ENCODE measurements around the gene ARSB. TPM values are rescaled to one million over a fixed set of nuclear protein-coding genes. Genes with fewer than 3 reads are reported as not detected.

Gene ARSB
- polyA plus RNA-seq, 4 donors = 0.54 to 17.9 (median 1.9) TPM

GRCh38 chr5:79007872-79008271, 22.8 kb upstream of the ARSB start:
- no peak overlapping the region for H3K27ac ChIP-seq (ENCODE audit: low read depth in 1 of 3, low read length in 2 of 3)
- no peaks in the 10 kb centered on the region for H3K4me1 ChIP-seq (ENCODE audit: control insufficient read depth in 3 of 3, insufficient read depth in 2 of 3, low read depth in 1 of 3, low read length in 2 of 3)
- no peak for DNase-seq
- 79 to 97% (median 96%) methylated on average over 3 of the region's 3 CpGs for WGBS, 3 donors
- H3K4me3 ChIP-seq (ENCODE audit: low read depth in 1 of 3, low read length in 3 of 3) = no peak overlapping the region
- H3K36me3 ChIP-seq (ENCODE audit: control insufficient read depth in 3 of 3, insufficient read depth in 2 of 3, low read depth in 1 of 3, low read length in 3 of 3) = no peaks in the 10 kb centered on the region
- FAIRE-seq = no peak
- H3K27me3 ChIP-seq (ENCODE audit: control insufficient read depth in 3 of 3, insufficient read depth in 3 of 3, low read length in 3 of 3) = no peaks in the 10 kb centered on the region
- H3K9me3 ChIP-seq (ENCODE audit: control insufficient read depth in 2 of 2, insufficient read depth in 1 of 2, low read depth in 1 of 2, low read length in 1 of 2) = peaks cover 0 to 4% of the 10 kb centered on the region in 2 donors

- Histone ChIP-seq H3K4me3 (ENCODE audit: low read depth in 1 of 3, low read length in 3 of 3) (no peak overlapping the region), H3K27ac (ENCODE audit: low read depth in 1 of 3, low read length in 2 of 3) (no peak overlapping the region), H3K9me3 (ENCODE audit: control insufficient read depth in 2 of 2, insufficient read depth in 1 of 2, low read depth in 1 of 2, low read length in 1 of 2) (no peaks in the 10 kb centered on the region), H3K36me3 (ENCODE audit: control insufficient read depth in 3 of 3, insufficient read depth in 2 of 3, low read depth in 1 of 3, low read length in 3 of 3) (no peaks in the 10 kb centered on the region), H3K4me1 (ENCODE audit: control insufficient read depth in 3 of 3, insufficient read depth in 2 of 3, low read depth in 1 of 3, low read length in 2 of 3) (no peaks in the 10 kb centered on the region), H3K27me3 (ENCODE audit: control insufficient read depth in 3 of 3, insufficient read depth in 3 of 3, low read length in 3 of 3) (no peaks in the 10 kb centered on the region)
- DNase-seq = no peak
- no peak for FAIRE-seq
- WGBS, 3 donors = 86 to 91% (median 89%) methylated on average over 6 of the region's 6 CpGs
Measured at GRCh38 chr5:79005936-79006631, 21.0 kb upstream of the ARSB start.

- DNase-seq (no peak), FAIRE-seq (no peak)
- Histone ChIP-seq H3K4me1 (ENCODE audit: control insufficient read depth in 3 of 3, insufficient read depth in 2 of 3, low read depth in 1 of 3, low read length in 2 of 3) (no peaks in the 10 kb centered on the region), H3K27me3 (ENCODE audit: control insufficient read depth in 3 of 3, insufficient read depth in 3 of 3, low read length in 3 of 3) (no peaks in the 10 kb centered on the region), H3K9me3 (ENCODE audit: control insufficient read depth in 2 of 2, insufficient read depth in 1 of 2, low read depth in 1 of 2, low read length in 1 of 2) (no peaks in the 10 kb centered on the region), H3K4me3 (ENCODE audit: low read depth in 1 of 3, low read length in 3 of 3) (no peak overlapping the region), H3K36me3 (ENCODE audit: control insufficient read depth in 3 of 3, insufficient read depth in 2 of 3, low read depth in 1 of 3, low read length in 3 of 3) (no peaks in the 10 kb centered on the region), H3K27ac (ENCODE audit: low read depth in 1 of 3, low read length in 2 of 3) (no peak overlapping the region)
- WGBS, 3 donors = 71 to 83% (median 75%) methylated on average over 4 of the region's 4 CpGs
Measured at GRCh38 chr5:79005151-79005550, 20.0 kb upstream of the ARSB start.

GRCh38 chr5:79002374-79002773, 17.3 kb upstream of the ARSB start:
- no peaks in the 10 kb centered on the region for H3K36me3 ChIP-seq (ENCODE audit: control insufficient read depth in 3 of 3, insufficient read depth in 2 of 3, low read depth in 1 of 3, low read length in 3 of 3)
- FAIRE-seq (no peak), DNase-seq (no peak)
- H3K27ac ChIP-seq (ENCODE audit: low read depth in 1 of 3, low read length in 2 of 3) = no peak overlapping the region
- H3K4me3 ChIP-seq (ENCODE audit: low read depth in 1 of 3, low read length in 3 of 3) = no peak overlapping the region
- no peaks in the 10 kb centered on the region for H3K4me1 ChIP-seq (ENCODE audit: control insufficient read depth in 3 of 3, insufficient read depth in 2 of 3, low read depth in 1 of 3, low read length in 2 of 3)
- WGBS, 3 donors = 83 to 92% (median 87%) methylated on average over 1 of the region's 1 CpG
- no peaks in the 10 kb centered on the region for H3K27me3 ChIP-seq (ENCODE audit: control insufficient read depth in 3 of 3, insufficient read depth in 3 of 3, low read length in 3 of 3)
- H3K9me3 ChIP-seq (ENCODE audit: control insufficient read depth in 2 of 2, insufficient read depth in 1 of 2, low read depth in 1 of 2, low read length in 1 of 2) = no peaks in the 10 kb centered on the region

GRCh38 chr5:79001471-79001870, 16.4 kb upstream of the ARSB start:
- FAIRE-seq (no peak), DNase-seq (no peak)
- Histone ChIP-seq H3K27me3 (ENCODE audit: control insufficient read depth in 3 of 3, insufficient read depth in 3 of 3, low read length in 3 of 3) (no peaks in the 10 kb centered on the region), H3K36me3 (ENCODE audit: control insufficient read depth in 3 of 3, insufficient read depth in 2 of 3, low read depth in 1 of 3, low read length in 3 of 3) (no peaks in the 10 kb centered on the region), H3K27ac (ENCODE audit: low read depth in 1 of 3, low read length in 2 of 3) (no peak overlapping the region), H3K4me3 (ENCODE audit: low read depth in 1 of 3, low read length in 3 of 3) (no peak overlapping the region), H3K4me1 (ENCODE audit: control insufficient read depth in 3 of 3, insufficient read depth in 2 of 3, low read depth in 1 of 3, low read length in 2 of 3) (no peaks in the 10 kb centered on the region), H3K9me3 (ENCODE audit: control insufficient read depth in 2 of 2, insufficient read depth in 1 of 2, low read depth in 1 of 2, low read length in 1 of 2) (no peaks in the 10 kb centered on the region)

GRCh38 chr5:78997090-78997489, 12.0 kb upstream of the ARSB start:
- 91 to 95% (median 93%) methylated on average over 2 of the region's 2 CpGs for WGBS, 3 donors
- H3K27ac ChIP-seq (ENCODE audit: low read depth in 1 of 3, low read length in 2 of 3) = no peak overlapping the region
- peaks cover 0 to 2% of the 10 kb centered on the region in 2 donors for H3K9me3 ChIP-seq (ENCODE audit: control insufficient read depth in 2 of 2, insufficient read depth in 1 of 2, low read depth in 1 of 2, low read length in 1 of 2)
- no peaks in the 10 kb centered on the region for H3K4me1 ChIP-seq (ENCODE audit: control insufficient read depth in 3 of 3, insufficient read depth in 2 of 3, low read depth in 1 of 3, low read length in 2 of 3)
- H3K4me3 ChIP-seq (ENCODE audit: low read depth in 1 of 3, low read length in 3 of 3) = no peak overlapping the region
- no peaks in the 10 kb centered on the region for H3K36me3 ChIP-seq (ENCODE audit: control insufficient read depth in 3 of 3, insufficient read depth in 2 of 3, low read depth in 1 of 3, low read length in 3 of 3)
- DNase-seq (no peak), FAIRE-seq (no peak)
- no peaks in the 10 kb centered on the region for H3K27me3 ChIP-seq (ENCODE audit: control insufficient read depth in 3 of 3, insufficient read depth in 3 of 3, low read length in 3 of 3)

GRCh38 chr5:78995521-78996007, 10.5 kb upstream of the ARSB start:
- H3K27me3 ChIP-seq (ENCODE audit: control insufficient read depth in 3 of 3, insufficient read depth in 3 of 3, low read length in 3 of 3) = no peaks in the 10 kb centered on the region
- peaks cover 0 to 2% of the 10 kb centered on the region in 2 donors for H3K9me3 ChIP-seq (ENCODE audit: control insufficient read depth in 2 of 2, insufficient read depth in 1 of 2, low read depth in 1 of 2, low read length in 1 of 2)
- no peaks in the 10 kb centered on the region for H3K4me1 ChIP-seq (ENCODE audit: control insufficient read depth in 3 of 3, insufficient read depth in 2 of 3, low read depth in 1 of 3, low read length in 2 of 3)
- H3K27ac ChIP-seq (ENCODE audit: low read depth in 1 of 3, low read length in 2 of 3) = no peak overlapping the region
- FAIRE-seq = no peak
- no peak for DNase-seq
- H3K4me3 ChIP-seq (ENCODE audit: low read depth in 1 of 3, low read length in 3 of 3) = no peak overlapping the region
- WGBS, 3 donors = 87 to 93% (median 91%) methylated on average over 2 of the region's 2 CpGs
- no peaks in the 10 kb centered on the region for H3K36me3 ChIP-seq (ENCODE audit: control insufficient read depth in 3 of 3, insufficient read depth in 2 of 3, low read depth in 1 of 3, low read length in 3 of 3)

GRCh38 chr5:78993165-78993564, 8.1 kb upstream of the ARSB start:
- FAIRE-seq (no peak), DNase-seq (no peak)
- Histone ChIP-seq H3K27ac (ENCODE audit: low read depth in 1 of 3, low read length in 2 of 3) (no peak overlapping the region), H3K4me3 (ENCODE audit: low read depth in 1 of 3, low read length in 3 of 3) (no peak overlapping the region), H3K36me3 (ENCODE audit: control insufficient read depth in 3 of 3, insufficient read depth in 2 of 3, low read depth in 1 of 3, low read length in 3 of 3) (no peaks in the 10 kb centered on the region), H3K9me3 (ENCODE audit: control insufficient read depth in 2 of 2, insufficient read depth in 1 of 2, low read depth in 1 of 2, low read length in 1 of 2) (peaks cover 0 to 2% of the 10 kb centered on the region in 2 donors), H3K4me1 (ENCODE audit: control insufficient read depth in 3 of 3, insufficient read depth in 2 of 3, low read depth in 1 of 3, low read length in 2 of 3) (no peaks in the 10 kb centered on the region), H3K27me3 (ENCODE audit: control insufficient read depth in 3 of 3, insufficient read depth in 3 of 3, low read length in 3 of 3) (no peaks in the 10 kb centered on the region)

GRCh38 chr5:78992146-78992545, 7.0 kb upstream of the ARSB start:
- 85 to 95% (median 88%) methylated on average over 2 of the region's 2 CpGs for WGBS, 3 donors
- no peaks in the 10 kb centered on the region for H3K27me3 ChIP-seq (ENCODE audit: control insufficient read depth in 3 of 3, insufficient read depth in 3 of 3, low read length in 3 of 3)
- H3K9me3 ChIP-seq (ENCODE audit: control insufficient read depth in 2 of 2, insufficient read depth in 1 of 2, low read depth in 1 of 2, low read length in 1 of 2) = peaks cover 0 to 2% of the 10 kb centered on the region in 2 donors
- H3K4me1 ChIP-seq (ENCODE audit: control insufficient read depth in 3 of 3, insufficient read depth in 2 of 3, low read depth in 1 of 3, low read length in 2 of 3) = no peaks in the 10 kb centered on the region
- no peak overlapping the region for H3K27ac ChIP-seq (ENCODE audit: low read depth in 1 of 3, low read length in 2 of 3)
- no peak overlapping the region for H3K4me3 ChIP-seq (ENCODE audit: low read depth in 1 of 3, low read length in 3 of 3)
- FAIRE-seq = no peak
- no peaks in the 10 kb centered on the region for H3K36me3 ChIP-seq (ENCODE audit: control insufficient read depth in 3 of 3, insufficient read depth in 2 of 3, low read depth in 1 of 3, low read length in 3 of 3)
- no peak for DNase-seq

All from small intestine (tissue), 7 donors.